NCI-H1092 (cell line): ENCODE results near the gene CDO1.

Experiments
- DNase-seq: peaks from one replicate; lab custom pipeline; 2025; lab: John Stamatoyannopoulos, UW

CDO1 gene

GRCh38 chr5:115785381-115786065 lies 30.9 kb downstream of the CDO1 start:
- DNase-seq = no peak

- no peak for DNase-seq
Observed at GRCh38 chr5:115778417-115778816, 38.0 kb downstream of the CDO1 start.

GRCh38 chr5:115776989-115777388 lies 39.5 kb downstream of the CDO1 start:
- no peak for DNase-seq

- DNase-seq = no peak
Observed at GRCh38 chr5:115775999-115776398, 40.5 kb downstream of the CDO1 start.

DNA sequence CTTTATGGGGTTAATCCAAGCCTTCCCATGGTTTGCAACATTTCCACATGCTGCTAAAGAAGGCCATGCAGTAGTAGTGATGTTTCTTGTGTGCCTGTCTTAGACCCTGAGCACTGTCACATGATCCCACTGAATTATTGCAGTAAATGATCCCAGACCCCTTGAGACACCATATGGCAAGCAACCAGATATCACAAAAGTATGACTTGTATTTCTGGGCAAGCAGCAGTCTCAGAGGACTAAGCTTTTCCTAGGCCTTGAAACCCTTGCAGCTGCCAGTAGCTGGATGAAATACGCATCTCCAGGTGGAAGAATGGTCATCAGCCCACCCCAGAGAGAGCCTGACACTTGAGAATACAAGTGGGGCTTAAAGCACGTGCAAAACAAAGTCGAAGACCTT lies 41.8 kb downstream of the CDO1 start:
- no peak for DNase-seq

DNA sequence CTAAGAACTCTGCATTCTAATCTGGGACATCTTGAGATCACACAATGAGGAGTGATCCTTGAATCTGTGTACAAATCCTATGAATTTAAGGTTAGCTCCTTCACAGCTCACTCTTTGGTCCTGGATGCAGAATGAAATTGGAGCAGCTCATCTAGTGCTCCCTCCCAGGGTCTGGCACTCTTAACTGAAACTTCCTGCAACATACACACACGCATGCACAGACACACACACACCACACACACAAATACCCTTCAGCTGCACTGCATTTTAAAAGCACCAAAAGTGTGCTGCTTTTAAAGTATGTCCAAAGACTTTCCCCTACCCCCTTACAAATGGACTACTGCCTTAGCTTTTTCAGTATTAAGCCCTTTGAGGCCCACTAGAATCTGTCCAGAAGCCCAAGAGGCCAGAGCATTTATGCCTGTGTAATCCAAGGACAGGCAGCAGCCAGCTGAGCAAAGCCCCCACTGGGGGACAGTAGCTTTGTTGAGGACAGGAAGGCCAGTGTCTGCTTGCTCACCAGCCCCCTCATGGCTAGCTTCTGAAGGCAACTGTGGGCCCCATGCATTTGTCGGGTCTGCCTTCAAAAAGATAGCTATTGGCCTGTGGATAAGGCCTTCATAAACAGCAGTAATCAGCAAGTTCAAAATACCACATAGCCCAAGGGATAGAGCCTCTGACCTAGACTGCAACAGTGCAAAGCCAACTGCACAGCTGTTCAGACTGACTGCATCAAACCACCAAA lies 43.6 kb downstream of the CDO1 start:
- no peak for DNase-seq

DNA sequence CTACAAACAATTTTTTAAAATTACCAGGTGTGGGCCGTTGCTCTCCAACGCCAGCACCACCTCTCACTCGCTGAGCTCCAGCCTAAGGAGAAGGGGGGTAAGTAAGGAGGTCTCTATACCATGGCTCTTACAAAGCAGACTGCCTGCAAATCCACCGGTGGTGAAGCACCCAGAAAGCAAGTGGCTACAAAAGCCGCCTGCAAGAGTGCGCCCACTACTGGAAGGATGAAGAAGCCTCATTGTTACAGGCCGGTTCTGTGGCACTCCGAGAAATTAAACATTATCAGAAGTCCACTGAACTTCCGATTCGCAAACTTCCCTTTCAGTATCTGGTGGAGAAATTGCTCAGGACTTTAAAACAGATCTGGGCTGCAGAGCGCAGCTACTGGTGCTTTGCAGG lies 46.0 kb downstream of the CDO1 start:
- no peak for DNase-seq

GRCh38 chr5:115767424-115767823 lies 49.0 kb downstream of the CDO1 start:
- no peak for DNase-seq

- no peak for DNase-seq
Observed at GRCh38 chr5:115766608-115767007, 49.9 kb downstream of the CDO1 start.

DNA sequence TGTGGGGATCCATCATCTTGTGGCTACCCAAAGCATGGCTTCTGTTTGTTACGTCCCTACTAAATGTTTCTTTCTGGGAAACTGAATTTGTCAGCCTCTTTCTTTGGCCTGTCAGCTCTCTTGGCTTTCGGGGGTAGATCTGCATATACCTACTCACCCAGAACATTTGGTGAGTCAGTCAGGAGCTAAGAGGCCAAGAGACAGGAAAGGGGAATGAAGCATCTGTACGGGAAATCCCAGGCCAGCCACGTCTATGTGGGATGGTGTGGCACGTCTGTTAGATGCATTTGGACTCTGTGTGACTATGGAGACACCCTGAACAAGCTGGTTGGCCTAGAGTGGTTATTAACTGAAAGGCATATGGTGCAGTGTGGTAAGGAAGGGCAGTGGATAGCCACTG lies 58.1 kb downstream of the CDO1 start:
- no peak for DNase-seq

GRCh38 chr5:115755675-115756074 lies 60.8 kb downstream of the CDO1 start:
- no peak for DNase-seq
